ENCODE data around the gene CADPS. TPM values are rescaled to one million over a fixed set of nuclear protein-coding genes. Genes with fewer than 3 reads are reported as not detected.

The CADPS gene
- total RNA-seq, 5 donors from 2014 or later (not counting 1 experiment from before 2014, with no cell fraction given) = 0.49 TPM; not detected in 4

DNA sequence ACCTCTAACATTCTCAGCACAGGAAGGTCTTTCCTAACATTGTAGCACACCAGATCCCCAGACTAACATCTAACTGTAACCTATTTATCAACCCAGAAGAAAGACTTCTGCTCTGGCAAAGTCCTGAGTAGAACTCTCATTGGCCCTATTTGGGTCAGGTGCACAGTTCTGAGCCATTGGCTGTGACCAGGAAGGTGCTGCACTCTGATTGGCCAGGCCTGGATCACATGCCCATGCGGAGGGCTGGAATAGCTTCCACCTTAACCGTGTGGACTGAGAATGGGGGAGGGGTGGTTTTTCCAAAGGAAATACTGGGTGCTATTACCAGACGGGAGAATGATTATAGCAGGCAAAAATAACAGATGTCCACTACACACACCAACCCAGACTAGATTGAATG, 513.4 kb downstream of the CADPS start:
- Histone ChIP-seq H3K27ac (ENCODE audit: low read length) (no peak overlapping the region), H3K4me3 (ENCODE audit: control insufficient read depth in 1 of 2, extremely low read depth in 1 of 2, low read length in 1 of 2) (no peak overlapping the region), H3K9me3 (no peaks in the 10 kb centered on the region), H3K36me3 (ENCODE audit: control insufficient read depth in 2 of 2, extremely low read depth in 1 of 2, insufficient read depth in 1 of 2, low read length in 1 of 2) (no peaks in the 10 kb centered on the region), H3K4me1 (ENCODE audit: control insufficient read depth in 1 of 2, extremely low read depth in 1 of 2, insufficient read depth in 2 of 2, low read length in 2 of 2) (no peaks in the 10 kb centered on the region), H3K27me3 (replicated peaks in 1 of 2; ENCODE audit: control insufficient read depth in 2 of 2, extremely low read depth in 1 of 2, insufficient read depth in 2 of 2, low read length in 1 of 2) (peaks cover 2 to 3% of the 10 kb centered on the region in 2 experiments)
- H3K27ac Mint-ChIP-seq = no peak overlapping the region
- peaks cover 16 to 32% of the 10 kb centered on the region in 2 donors for H3K27me3 Mint-ChIP-seq
- no CpG with 5 or more reads among the region's 3 CpGs for WGBS (ENCODE audit: insufficient coverage)
- H3K4me3 Mint-ChIP-seq = no peak overlapping the region
- POLR2A ChIA-PET = no interaction called here
- H3K9me3 Mint-ChIP-seq = no peaks in the 10 kb centered on the region
- no peaks in the 10 kb centered on the region for H3K36me3 Mint-ChIP-seq
- CTCF ChIA-PET = no interaction called here
- no peaks in the 10 kb centered on the region for H3K4me1 Mint-ChIP-seq
- DNase-seq (no peak), ATAC-seq (replicated peaks in 1 of 4) (no peak)

DNA sequence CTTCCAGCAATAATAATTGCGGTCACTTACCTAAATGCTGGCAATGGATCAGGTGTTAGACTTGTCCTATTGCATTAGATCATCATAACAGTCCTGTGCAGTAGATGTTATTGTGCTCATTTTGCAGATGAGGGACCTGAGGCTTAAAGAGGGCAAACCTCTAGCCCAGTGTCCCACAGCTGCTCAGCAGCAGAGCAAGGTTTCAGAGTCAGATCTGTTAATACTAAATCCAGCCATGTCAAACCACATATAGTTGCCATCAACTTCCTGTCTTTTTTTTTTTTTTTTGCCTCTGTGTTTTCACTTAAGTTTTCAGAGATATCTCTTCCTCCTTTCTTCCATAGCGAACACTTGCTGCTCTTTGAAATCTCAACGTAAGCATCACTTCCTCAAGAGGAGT, 514.0 kb downstream of the CADPS start:
- no peak for ATAC-seq (replicated peaks in 1 of 4)
- ChIA-PET POLR2A (no interaction called here), CTCF (no interaction called here)
- Histone ChIP-seq H3K36me3 (ENCODE audit: control insufficient read depth in 2 of 2, extremely low read depth in 1 of 2, insufficient read depth in 1 of 2, low read length in 1 of 2) (no peaks in the 10 kb centered on the region), H3K4me1 (ENCODE audit: control insufficient read depth in 1 of 2, extremely low read depth in 1 of 2, insufficient read depth in 2 of 2, low read length in 2 of 2) (no peaks in the 10 kb centered on the region), H3K9me3 (no peaks in the 10 kb centered on the region), H3K27ac (ENCODE audit: low read length) (no peak overlapping the region), H3K27me3 (replicated peaks in 1 of 2; ENCODE audit: control insufficient read depth in 2 of 2, extremely low read depth in 1 of 2, insufficient read depth in 2 of 2, low read length in 1 of 2) (peaks cover 2 to 3% of the 10 kb centered on the region in 2 experiments), H3K4me3 (ENCODE audit: control insufficient read depth in 1 of 2, extremely low read depth in 1 of 2, low read length in 1 of 2) (no peak overlapping the region)
- Mint-ChIP-seq H3K4me3 (no peak overlapping the region), H3K4me1 (no peaks in the 10 kb centered on the region), H3K36me3 (no peaks in the 10 kb centered on the region), H3K27me3 (peaks cover 12 to 27% of the 10 kb centered on the region in 2 donors), H3K9me3 (no peaks in the 10 kb centered on the region), H3K27ac (no peak overlapping the region)
- no peak for DNase-seq
- 74% methylated on average over 2 of the region's 3 CpGs for WGBS (ENCODE audit: insufficient coverage)

- Mint-ChIP-seq H3K27me3 (peaks cover 0 to 14% of the 10 kb centered on the region in 2 donors), H3K4me1 (no peaks in the 10 kb centered on the region), H3K36me3 (no peaks in the 10 kb centered on the region), H3K4me3 (no peak overlapping the region), H3K9me3 (no peaks in the 10 kb centered on the region), H3K27ac (no peak overlapping the region)
- DNase-seq = no peak
- H3K27ac ChIP-seq (ENCODE audit: low read length) = no peak overlapping the region
- H3K4me1 ChIP-seq (ENCODE audit: control insufficient read depth in 1 of 2, extremely low read depth in 1 of 2, insufficient read depth in 2 of 2, low read length in 2 of 2) = no peaks in the 10 kb centered on the region
- H3K27me3 ChIP-seq (replicated peaks in 1 of 2; ENCODE audit: control insufficient read depth in 2 of 2, extremely low read depth in 1 of 2, insufficient read depth in 2 of 2, low read length in 1 of 2) = no peaks in the 10 kb centered on the region
- no peak overlapping the region for H3K4me3 ChIP-seq (ENCODE audit: control insufficient read depth in 1 of 2, extremely low read depth in 1 of 2, low read length in 1 of 2)
- ChIA-PET CTCF (no interaction called here), POLR2A (no interaction called here)
- no peaks in the 10 kb centered on the region for H3K36me3 ChIP-seq (ENCODE audit: control insufficient read depth in 2 of 2, extremely low read depth in 1 of 2, insufficient read depth in 1 of 2, low read length in 1 of 2)
- WGBS (ENCODE audit: insufficient coverage) = no CpG with 5 or more reads among the region's 4 CpGs
- H3K9me3 ChIP-seq = no peaks in the 10 kb centered on the region
- ATAC-seq (replicated peaks in 1 of 4) = no peak
Observed at GRCh38 chr3:62359531-62359930, 515.7 kb downstream of the CADPS start.

DNA sequence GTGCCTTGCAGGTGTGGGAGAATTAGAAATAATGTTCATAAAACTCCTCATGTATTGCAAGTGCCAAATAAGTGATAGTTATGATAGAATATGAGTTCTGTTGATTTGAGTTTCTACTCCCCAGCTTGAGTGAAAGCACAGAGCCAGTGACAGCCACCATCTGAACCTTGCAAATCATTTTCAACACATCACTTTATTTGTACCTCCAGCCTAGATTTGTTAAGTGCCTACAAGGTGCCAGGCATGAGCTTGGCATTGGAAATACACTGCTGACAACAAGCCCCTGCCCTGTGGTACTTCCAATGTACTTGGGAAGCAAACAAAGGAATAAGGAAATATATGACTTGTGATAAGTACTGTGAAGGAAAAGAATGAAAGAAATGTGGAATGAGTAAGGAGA, 518.9 kb downstream of the CADPS start:
- CTCF ChIA-PET = no interaction called here

GRCh38 chr3:62355703-62356102, 519.5 kb downstream of the CADPS start:
- Histone ChIP-seq H3K27ac (ENCODE audit: low read length) (no peak overlapping the region), H3K4me1 (ENCODE audit: control insufficient read depth in 1 of 2, extremely low read depth in 1 of 2, insufficient read depth in 2 of 2, low read length in 2 of 2) (no peaks in the 10 kb centered on the region), H3K27me3 (replicated peaks in 1 of 2; ENCODE audit: control insufficient read depth in 2 of 2, extremely low read depth in 1 of 2, insufficient read depth in 2 of 2, low read length in 1 of 2) (no peaks in the 10 kb centered on the region), H3K9me3 (no peaks in the 10 kb centered on the region), H3K36me3 (ENCODE audit: control insufficient read depth in 2 of 2, extremely low read depth in 1 of 2, insufficient read depth in 1 of 2, low read length in 1 of 2) (no peaks in the 10 kb centered on the region), H3K4me3 (ENCODE audit: control insufficient read depth in 1 of 2, extremely low read depth in 1 of 2, low read length in 1 of 2) (no peak overlapping the region)
- 64% methylated on average over 2 of the region's 3 CpGs for WGBS (ENCODE audit: insufficient coverage)
- H3K4me3 Mint-ChIP-seq = no peak overlapping the region
- no peak for DNase-seq
- H3K36me3 Mint-ChIP-seq = no peaks in the 10 kb centered on the region
- no peaks in the 10 kb centered on the region for H3K9me3 Mint-ChIP-seq
- no peak overlapping the region for H3K27ac Mint-ChIP-seq
- ATAC-seq (replicated peaks in 1 of 4) = no peak
- ChIA-PET POLR2A (no interaction called here), CTCF (no interaction called here)
- H3K4me1 Mint-ChIP-seq = no peaks in the 10 kb centered on the region
- H3K27me3 Mint-ChIP-seq = peaks cover under 1 to 3% of the 10 kb centered on the region in 2 donors

More for the DNA sequence above, 518.9 kb downstream of the CADPS start:
- ATAC-seq (replicated peaks in 1 of 4) (no peak), DNase-seq (no peak)
- H3K4me1 Mint-ChIP-seq = no peaks in the 10 kb centered on the region
- H3K36me3 Mint-ChIP-seq = no peaks in the 10 kb centered on the region
- Histone ChIP-seq H3K27ac (ENCODE audit: low read length) (no peak overlapping the region), H3K9me3 (no peaks in the 10 kb centered on the region), H3K36me3 (ENCODE audit: control insufficient read depth in 2 of 2, extremely low read depth in 1 of 2, insufficient read depth in 1 of 2, low read length in 1 of 2) (no peaks in the 10 kb centered on the region), H3K4me1 (ENCODE audit: control insufficient read depth in 1 of 2, extremely low read depth in 1 of 2, insufficient read depth in 2 of 2, low read length in 2 of 2) (no peaks in the 10 kb centered on the region), H3K27me3 (replicated peaks in 1 of 2; ENCODE audit: control insufficient read depth in 2 of 2, extremely low read depth in 1 of 2, insufficient read depth in 2 of 2, low read length in 1 of 2) (no peaks in the 10 kb centered on the region), H3K4me3 (ENCODE audit: control insufficient read depth in 1 of 2, extremely low read depth in 1 of 2, low read length in 1 of 2) (no peak overlapping the region)
- POLR2A ChIA-PET = no interaction called here
- H3K27me3 Mint-ChIP-seq = peaks cover 0 to 4% of the 10 kb centered on the region in 2 donors
- no peaks in the 10 kb centered on the region for H3K9me3 Mint-ChIP-seq
- H3K27ac Mint-ChIP-seq = no peak overlapping the region
- no peak overlapping the region for H3K4me3 Mint-ChIP-seq

All from T-cell (primary cell).